Motor neuron (in vitro differentiated cells): Measurements from ENCODE around the gene PSMD4. TPM values are rescaled to one million over a fixed set of nuclear protein-coding genes. Genes with fewer than 3 reads are reported as not detected.

ENCODE experiments used
- total RNA-seq, 8 experiments: library from RNA; unstranded; fragments of 300-600 nt; gene quantifications; 2 replicates each; pipeline versions ENCODE4 v1.2.3 to v1.2.4, GENCODE V29; 2022

PSMD4 gene
- total RNA-seq, 8 experiments from 2014 or later = 187 to 376 (median 247) TPM

Other genes with a start within 250 kb of the PSMD4 start
- gene MINDY1, start 247.8 kb upstream of the PSMD4 start, total RNA-seq = 10 to 100 TPM in 7 of 8 experiments, 1 to 10 TPM in 1; 7.5 to 22.7 (median 19.0) TPM
- gene PRUNE1, start 246.3 kb upstream of the PSMD4 start, total RNA-seq = 10 to 100 TPM; 10.5 to 30.2 (median 24.1) TPM
- 1 to 10 TPM in 4 of 8 experiments, under 1 TPM in 4; 0.18 to 1.6 (median 1.1) TPM for gene BNIPL, start 218.1 kb upstream of the PSMD4 start, total RNA-seq
- gene C1orf56, start 207.0 kb upstream of the PSMD4 start, total RNA-seq = 10 to 100 TPM in 1 of 8 experiments, 1 to 10 TPM in 7; 3.9 to 10.3 (median 7.8) TPM
- 10 to 100 TPM; 34.9 to 68.9 (median 52.4) TPM for gene CDC42SE1, start 195.1 kb upstream of the PSMD4 start, total RNA-seq
- gene MLLT11, start 194.3 kb upstream of the PSMD4 start, total RNA-seq = 100 to 1,000 TPM in 4 of 8 experiments, 10 to 100 TPM in 2, 1 to 10 TPM in 2; 3.3 to 201 (median 110) TPM
- gene GABPB2, start 184.0 kb upstream of the PSMD4 start, total RNA-seq = 10 to 100 TPM in 2 of 8 experiments, 1 to 10 TPM in 6; 4.2 to 20.5 (median 6.1) TPM
- gene SEMA6C, start 108.1 kb upstream of the PSMD4 start, total RNA-seq = 10 to 100 TPM in 5 of 8 experiments, 1 to 10 TPM in 3; 1.0 to 33.6 (median 15.4) TPM
- 1 to 10 TPM in 3 of 8 experiments, under 1 TPM in 5; 0.25 to 1.6 (median 0.55) TPM for gene TNFAIP8L2, start 98.1 kb upstream of the PSMD4 start, total RNA-seq
- gene LYSMD1, start 88.8 kb upstream of the PSMD4 start, total RNA-seq = 10 to 100 TPM in 5 of 8 experiments, 1 to 10 TPM in 3; 4.4 to 31.2 (median 18.1) TPM
- gene SCNM1, start 88.6 kb upstream of the PSMD4 start, total RNA-seq = 100 to 1,000 TPM in 2 of 8 experiments, 10 to 100 TPM in 6; 41.0 to 115 (median 77.1) TPM
- 1 to 10 TPM in 3 of 8 experiments, under 1 TPM in 3, not detected in 2; 0.27 to 2.0 (median 0.96) TPM for gene TMOD4, start 78.8 kb upstream of the PSMD4 start, total RNA-seq
- gene VPS72, start 64.5 kb upstream of the PSMD4 start, total RNA-seq = 100 to 1,000 TPM in 3 of 8 experiments, 10 to 100 TPM in 5; 34.2 to 146 (median 83.1) TPM
- gene PIP5K1A, start 56.2 kb upstream of the PSMD4 start, total RNA-seq = 100 to 1,000 TPM in 1 of 8 experiments, 10 to 100 TPM in 7; 44.2 to 113 (median 62.5) TPM
- 10 to 100 TPM in 7 of 8 experiments, 1 to 10 TPM in 1; 8.9 to 33.2 (median 21.9) TPM for gene ZNF687, start 27.6 kb downstream of the PSMD4 start, total RNA-seq
- 10 to 100 TPM; 45.0 to 64.7 (median 55.6) TPM for gene PI4KB, start 72.7 kb downstream of the PSMD4 start, total RNA-seq
- 100 to 1,000 TPM in 1 of 8 experiments, 10 to 100 TPM in 7; 21.2 to 107 (median 37.7) TPM for gene RFX5, start 92.5 kb downstream of the PSMD4 start, total RNA-seq
- gene SELENBP1, start 118.0 kb downstream of the PSMD4 start, total RNA-seq = 100 to 1,000 TPM in 1 of 8 experiments, 10 to 100 TPM in 3, 1 to 10 TPM in 4; 1.4 to 135 (median 11.7) TPM
- 100 to 1,000 TPM; 299 to 475 (median 369) TPM for gene PSMB4, start 144.8 kb downstream of the PSMD4 start, total RNA-seq
- 10 to 100 TPM; 13.2 to 98.2 (median 55.7) TPM for gene POGZ, start 204.8 kb downstream of the PSMD4 start, total RNA-seq